Inflammatory macrophage (primary cell): ENCODE measurements around the gene WNT7A.
"Not testable (repeated sequence)": the region's sequence is repeated elsewhere in the genome, so short reads cannot be mapped to it uniquely, and the experiment has no call there.

Source experiments
- DNase-seq, 2 donors: peaks; one replicate each; pipeline ENCODE4 v3.0.0-alpha.2; 2020 to 2022

The WNT7A gene

DNA sequence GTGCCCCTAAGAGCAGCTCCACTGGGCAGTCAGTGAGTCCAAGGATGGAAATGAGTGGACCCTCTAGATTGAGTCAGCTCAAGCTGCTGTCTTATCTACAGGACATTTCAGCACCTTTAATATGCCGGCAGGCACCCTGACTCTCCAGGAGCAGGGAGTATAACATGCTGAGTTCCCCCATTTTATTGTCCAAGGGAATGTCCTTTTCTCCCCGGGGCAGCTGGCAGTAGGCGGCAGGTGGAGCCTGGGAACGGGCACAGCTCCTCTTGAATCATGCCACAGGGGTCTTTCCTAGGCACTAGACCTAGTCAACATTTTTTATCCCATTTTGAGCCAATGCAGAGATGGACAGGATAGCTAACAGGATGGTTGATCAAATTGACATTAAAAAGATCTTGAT, 14.8 kb downstream of the WNT7A start:
- DNase-seq = no peak

DNA sequence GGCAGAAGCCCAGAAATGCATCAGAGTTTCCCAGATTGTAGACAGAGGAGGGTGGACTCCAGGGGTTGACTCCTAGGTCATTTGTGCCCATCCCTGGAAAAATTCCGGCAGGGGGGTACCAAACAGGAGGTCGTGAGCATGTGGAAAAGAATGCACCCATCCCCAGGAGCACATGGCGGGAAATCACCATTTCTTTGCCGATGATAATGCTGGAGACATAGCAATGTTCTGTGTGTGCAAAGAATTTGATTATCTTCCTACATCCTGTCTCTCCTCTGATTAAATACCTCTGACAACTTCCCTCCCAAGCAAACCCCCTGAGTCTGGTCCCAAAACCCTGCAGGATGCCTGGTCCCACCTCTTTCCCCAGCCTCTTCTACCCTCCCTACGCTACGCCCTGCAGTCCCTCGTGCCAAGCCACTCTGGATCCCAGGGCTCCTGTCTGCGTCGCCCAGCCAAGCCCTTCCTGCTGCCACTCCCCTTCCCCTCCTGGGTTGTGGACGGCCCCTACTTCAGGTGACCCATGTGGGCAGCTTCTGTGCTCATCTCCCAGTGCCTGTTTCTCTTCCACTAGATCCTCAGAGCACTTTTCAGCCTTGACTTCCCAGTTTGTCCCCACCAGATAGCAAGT, 15.8 kb downstream of the WNT7A start:
- no peak for DNase-seq

GRCh38 chr3:13863382-13863952, 16.4 kb downstream of the WNT7A start:
- DNase-seq = no peak

GRCh38 chr3:13861461-13861860, 18.4 kb downstream of the WNT7A start:
- no peak for DNase-seq

GRCh38 chr3:13860001-13860400, 19.9 kb downstream of the WNT7A start:
- no peak for DNase-seq

DNA sequence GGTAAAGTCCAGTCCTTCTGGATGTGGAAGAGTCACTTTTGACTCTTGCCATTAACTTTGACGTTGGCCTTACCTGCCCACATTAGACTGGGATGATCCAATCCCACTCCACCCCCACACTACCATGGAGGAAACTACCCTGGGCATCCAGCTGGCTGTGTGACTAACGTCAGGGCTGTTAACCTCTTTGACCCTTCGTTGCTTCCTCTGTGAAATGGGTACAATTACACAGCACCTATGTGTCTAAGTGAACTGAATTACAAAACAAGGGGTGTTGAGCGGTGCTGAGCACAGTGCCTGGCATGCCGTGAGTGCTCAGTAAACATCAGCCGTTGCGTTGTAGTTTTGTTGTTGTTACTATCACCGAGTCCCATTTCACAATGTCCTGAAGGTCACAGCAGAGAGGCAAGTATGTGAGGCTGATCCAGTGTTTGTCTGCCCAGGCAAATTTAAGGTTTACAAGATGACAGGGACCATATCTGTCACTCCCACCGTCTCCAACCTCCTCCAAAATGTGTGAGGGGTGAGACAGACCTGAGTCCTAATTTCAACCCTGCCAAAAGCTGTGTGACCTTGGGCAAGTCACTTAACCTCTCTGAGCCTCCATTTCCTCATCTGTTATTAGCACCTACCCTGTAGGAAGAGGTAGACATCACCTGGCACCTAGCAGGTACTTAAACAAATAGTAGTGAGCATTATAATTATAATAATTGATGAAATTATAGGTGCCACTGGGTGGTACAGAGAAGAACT, 20.9 kb downstream of the WNT7A start:
- no peak for DNase-seq

- DNase-seq = no peak
Measured at GRCh38 chr3:13857702-13858380, 22.0 kb downstream of the WNT7A start.

- DNase-seq = not testable (repeated sequence)
Measured at GRCh38 chr3:13856628-13857027, 23.2 kb downstream of the WNT7A start.

GRCh38 chr3:13856006-13856405, 23.9 kb downstream of the WNT7A start:
- no peak for DNase-seq

GRCh38 chr3:13854492-13854891, 25.4 kb downstream of the WNT7A start:
- DNase-seq = no peak

- no peak for DNase-seq
Measured at GRCh38 chr3:13853978-13854296, 25.9 kb downstream of the WNT7A start.

DNA sequence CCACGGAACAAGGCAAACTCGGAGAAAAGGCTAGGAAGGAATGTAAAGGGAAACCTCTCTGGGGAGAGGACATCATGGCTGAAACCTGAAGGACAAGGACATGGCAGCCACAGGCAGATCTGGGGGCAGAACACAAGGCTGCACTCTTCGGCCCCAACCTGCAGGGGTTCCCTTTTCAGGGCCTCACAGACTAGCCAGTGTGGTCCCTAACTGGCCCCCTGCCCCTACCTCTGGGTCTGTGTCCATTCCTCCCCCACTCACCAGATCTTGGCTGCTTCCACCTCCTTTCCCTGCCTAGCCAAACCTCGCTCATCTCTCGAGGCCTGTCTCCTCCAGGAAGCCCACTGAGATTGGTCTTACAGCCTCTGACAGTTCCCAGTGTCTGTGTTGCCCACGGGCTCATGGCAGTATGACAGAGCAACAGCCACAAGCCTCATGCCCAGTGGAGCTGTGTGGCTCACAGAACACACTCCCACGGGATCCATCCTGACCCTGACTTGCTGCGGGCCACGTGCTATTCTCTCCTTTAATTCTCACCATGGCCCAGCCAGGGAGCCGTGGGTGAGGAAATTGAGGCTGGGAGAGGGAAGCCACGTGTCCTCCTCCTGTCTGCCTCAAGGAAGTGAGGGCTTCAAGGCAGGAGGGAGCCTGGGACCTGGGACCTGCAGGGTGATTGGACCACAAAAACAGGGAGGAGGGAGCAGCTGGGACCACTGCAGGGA, 26.5 kb downstream of the WNT7A start:
- no peak for DNase-seq

GRCh38 chr3:13852638-13853009, 27.2 kb downstream of the WNT7A start:
- no peak for DNase-seq

DNA sequence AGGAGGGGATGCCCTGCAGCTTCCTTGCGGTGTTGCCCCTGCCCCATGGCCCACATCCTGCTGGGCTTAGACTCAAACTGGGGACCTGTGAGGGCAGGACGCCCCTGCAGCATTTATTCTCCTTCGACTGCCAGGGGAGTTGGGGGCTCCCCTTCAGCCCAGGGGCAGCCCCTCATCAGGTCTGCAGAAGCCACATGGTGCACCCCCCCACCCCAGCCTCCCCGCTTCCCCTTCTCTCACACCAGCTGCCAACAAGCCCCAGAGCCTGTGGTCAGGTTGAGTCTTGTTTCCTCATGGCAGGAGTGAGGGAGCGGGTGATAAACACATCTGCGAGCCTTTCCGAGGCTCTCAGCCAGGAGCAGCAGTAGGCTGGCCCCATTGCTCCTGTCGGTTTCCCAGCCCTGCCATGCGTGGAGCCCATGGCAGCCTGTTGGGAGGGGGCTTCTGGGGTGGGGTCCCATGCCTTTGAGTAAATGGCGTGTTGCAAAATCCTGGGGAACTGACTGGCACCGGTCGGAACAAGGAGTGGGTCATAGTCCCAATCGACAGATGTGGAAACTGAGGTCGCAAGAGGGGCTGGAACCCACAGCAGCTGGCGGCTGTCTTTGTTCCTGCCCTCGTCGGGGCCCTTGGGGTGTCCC, 27.8 kb downstream of the WNT7A start:
- DNase-seq = no peak

GRCh38 chr3:13851091-13851849, 28.6 kb downstream of the WNT7A start:
- no peak for DNase-seq

GRCh38 chr3:13850161-13850945, 29.5 kb downstream of the WNT7A start:
- no peak for DNase-seq

GRCh38 chr3:13849018-13849417, 30.9 kb downstream of the WNT7A start:
- DNase-seq = no peak

DNA sequence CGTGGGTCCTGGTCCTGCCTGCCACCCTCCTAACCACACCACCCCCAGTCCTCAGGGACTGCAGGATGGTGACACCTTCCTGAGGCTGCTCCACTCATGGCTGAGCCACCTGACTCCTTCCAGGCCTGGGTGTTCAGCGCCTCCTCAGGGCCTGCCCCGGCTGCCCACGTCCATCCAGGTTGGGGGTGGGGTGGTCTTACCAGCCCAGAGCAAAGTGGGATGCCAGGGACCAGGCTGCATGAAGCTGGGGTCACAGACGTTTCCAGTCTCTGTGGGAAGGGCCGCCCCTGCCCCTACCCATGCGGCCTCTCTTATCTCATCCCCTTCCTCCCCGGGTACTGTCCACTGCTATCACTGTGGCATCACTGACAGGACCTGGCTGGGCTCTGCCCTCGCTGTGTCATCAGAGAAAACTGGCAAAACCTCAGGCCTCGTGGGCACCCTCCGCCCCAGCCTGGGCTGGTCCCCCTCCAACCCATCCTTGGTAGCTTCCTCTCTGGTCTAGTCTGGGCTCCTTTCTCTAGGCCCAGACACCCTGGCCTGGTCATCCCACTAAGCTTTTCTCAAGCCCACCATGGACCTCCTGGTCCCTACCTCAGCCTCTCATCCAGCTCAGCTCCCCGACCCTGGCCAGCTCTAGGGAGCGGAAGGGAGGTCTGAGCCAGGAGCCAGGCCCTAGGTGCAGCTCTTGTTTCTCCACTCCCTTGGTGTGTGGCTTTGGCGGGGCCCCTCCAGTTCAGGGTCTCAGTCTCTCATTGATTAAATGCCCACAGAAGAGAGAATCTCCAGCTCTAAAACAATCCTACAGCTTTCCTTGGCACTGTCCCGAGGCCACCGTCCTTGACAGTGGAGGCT, 32.9 kb downstream of the WNT7A start:
- DNase-seq = no peak

GRCh38 chr3:13846238-13846637, 33.6 kb downstream of the WNT7A start:
- DNase-seq = no peak

- DNase-seq = no peak
Measured at GRCh38 chr3:13845806-13846205, 34.1 kb downstream of the WNT7A start.
